HCT116 (cell line): ENCODE results near the gene FAM174A.

Source experiments
- EZH2 ChIP-seq: fragments of 200-600 bp; sonication (generic); IDR thresholded peaks from 2 replicates; pipeline ENCODE4 v1.6.1; 2017; ENCODE audit warnings: antibody characterized with exemption, mixed run types
- POLR2AphosphoS5 ChIP-seq: IDR thresholded peaks from 2 replicates; pipeline ENCODE4 v1.6.1; 2011; ENCODE audit warnings: mild to moderate bottlenecking, low read depth, low read length, moderate library complexity

DNA sequence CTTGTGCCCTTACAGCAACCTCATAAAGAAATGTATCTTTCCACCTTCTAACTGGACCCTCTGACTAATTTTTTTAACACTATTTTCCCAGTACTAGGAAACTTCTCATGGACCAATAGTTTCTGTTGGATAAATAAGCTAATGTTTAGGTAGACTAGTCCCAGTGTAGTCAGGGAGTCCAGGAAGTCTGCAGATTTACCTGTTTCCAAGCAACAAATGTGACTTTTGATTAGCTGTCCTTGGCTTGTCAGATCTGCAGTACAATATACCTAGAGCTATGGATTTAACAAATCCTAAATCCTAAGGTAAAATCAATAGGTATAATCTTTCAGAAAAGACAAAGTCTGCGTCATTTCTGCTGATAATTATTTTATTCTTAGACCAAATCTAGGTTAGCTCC lies 55.7 kb downstream of the FAM174A start:
- TF ChIP-seq POLR2AphosphoS5 (no peak), EZH2 (no peak)
